ENCODE results near the gene CALD1.

Gene CALD1

DNA sequence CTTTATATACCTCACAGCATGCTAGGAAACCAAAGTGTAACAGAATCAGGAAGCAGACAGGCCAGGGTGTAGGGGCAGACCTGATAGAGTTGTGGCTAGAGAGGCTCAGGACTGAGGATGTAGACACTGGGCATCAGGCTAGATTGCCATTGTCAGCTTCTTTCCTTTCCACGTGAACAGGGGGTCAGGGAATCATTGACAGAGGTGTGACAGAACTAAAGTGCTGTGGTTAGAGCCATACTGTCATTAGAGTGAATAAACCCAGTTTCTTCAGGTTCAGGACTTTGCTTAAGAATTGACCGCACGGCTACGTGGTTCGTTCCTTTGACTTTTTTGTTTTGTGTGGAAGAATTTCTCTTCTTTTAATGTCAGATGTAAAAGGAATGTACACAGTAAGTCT lies 90.7 kb downstream of the CALD1 start:
- no peak for DNase-seq

DNA sequence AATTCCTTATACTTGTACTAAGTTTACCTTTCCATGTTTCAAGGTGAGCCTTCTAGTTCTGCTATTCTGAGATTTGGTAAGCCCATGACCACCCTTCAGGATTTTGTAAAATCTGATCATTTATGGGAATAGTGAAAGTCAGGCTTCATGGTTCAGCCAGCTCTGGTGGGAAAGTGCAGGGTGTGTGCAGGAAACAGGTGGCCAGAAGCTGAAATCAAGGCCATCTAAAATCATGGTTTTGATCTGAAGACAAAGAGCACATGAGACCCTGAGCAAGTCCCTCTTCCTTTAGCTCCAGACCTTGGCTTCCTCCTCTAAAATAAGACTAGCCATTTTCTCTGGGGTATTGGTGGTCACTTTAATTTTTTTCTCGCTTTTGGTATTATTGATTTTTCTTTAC lies 91.3 kb downstream of the CALD1 start:
- DNase-seq = no peak

DNA sequence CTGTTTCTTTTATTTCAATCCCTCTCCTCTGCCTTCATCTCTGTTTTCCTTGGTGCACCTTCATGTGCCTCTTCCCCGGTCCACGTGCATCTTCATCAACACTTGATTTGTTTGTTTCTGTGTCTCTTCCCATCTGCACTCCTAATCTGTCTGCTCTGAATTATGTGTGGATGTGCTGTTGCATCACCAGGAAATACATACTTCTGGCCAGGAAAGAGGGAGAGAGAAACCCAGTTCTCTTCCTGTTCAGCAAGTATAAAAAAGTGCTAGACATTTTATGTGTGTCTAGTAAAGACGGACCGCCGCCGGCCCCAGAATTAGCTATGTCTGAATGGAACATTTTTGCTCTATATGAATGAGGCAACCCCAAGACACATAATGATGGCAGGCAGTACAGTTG lies 93.8 kb downstream of the CALD1 start:
- DNase-seq = no peak

DNA sequence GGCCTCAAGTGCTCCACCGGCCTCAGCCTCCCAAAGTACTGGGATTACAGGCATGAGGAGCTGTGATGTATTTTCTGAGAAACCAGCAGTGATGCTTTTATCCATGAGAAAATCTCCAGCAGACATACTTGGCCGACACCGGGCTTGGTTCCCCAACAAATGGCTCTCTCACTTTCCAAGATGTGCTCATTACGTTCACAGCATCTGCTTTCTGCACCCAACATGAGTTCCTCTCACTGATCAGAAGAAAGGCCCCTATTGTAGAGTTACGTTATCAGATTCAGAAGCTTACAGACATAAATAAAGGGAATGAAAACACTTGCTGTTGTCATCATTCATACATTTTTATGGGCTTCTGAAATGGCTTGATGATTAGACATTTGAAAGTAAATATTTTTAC lies 95.0 kb downstream of the CALD1 start:
- DNase-seq = no peak

DNA sequence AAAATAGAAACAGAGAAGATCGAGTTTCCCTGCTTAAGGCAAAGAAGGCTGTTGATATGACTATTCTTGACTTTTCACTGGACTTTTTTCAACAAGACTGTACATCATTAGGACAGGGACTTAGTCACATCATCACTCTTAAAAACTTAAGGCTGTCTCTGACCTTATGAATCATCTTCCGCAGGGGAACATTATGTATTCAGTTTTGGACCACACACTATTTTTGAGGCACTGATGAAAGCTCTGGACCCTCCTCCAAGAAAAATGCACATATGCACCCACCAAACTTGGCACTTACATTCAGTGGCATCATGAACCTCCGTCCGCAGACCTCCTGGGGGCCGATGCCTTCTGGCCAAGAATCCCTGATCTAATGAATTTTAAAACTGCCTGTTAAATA lies 96.4 kb downstream of the CALD1 start:
- DNase-seq = no peak

DNA sequence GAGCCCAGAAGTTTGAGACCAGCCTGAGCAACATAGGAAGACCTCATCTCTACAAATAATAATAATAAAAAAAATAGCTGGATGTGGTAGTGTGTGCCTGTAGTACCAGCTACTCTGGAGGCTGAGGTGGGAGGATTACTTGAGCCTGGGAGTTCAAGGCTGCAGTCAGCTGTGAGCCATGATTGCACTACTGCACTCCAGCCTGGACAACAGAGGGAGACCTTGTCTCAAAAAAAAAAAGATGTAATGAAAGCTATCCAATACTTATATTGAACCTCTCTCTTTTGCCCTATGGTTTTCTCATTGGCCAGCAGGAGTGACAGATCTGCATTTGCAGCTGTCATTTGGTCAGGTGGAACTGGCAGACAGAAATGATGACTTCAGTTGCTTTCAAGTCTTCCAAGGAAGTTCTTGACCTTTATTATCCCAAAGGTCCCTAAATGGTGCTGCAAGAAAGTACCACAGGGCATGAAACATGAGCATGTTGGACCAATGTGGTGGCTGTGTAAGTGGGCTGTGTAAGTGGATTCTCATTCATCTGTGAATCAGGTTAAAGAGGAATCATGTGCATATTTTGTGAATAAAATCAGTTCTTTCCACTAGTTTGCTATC lies 99.4 kb downstream of the CALD1 start:
- no peak for DNase-seq

DNA sequence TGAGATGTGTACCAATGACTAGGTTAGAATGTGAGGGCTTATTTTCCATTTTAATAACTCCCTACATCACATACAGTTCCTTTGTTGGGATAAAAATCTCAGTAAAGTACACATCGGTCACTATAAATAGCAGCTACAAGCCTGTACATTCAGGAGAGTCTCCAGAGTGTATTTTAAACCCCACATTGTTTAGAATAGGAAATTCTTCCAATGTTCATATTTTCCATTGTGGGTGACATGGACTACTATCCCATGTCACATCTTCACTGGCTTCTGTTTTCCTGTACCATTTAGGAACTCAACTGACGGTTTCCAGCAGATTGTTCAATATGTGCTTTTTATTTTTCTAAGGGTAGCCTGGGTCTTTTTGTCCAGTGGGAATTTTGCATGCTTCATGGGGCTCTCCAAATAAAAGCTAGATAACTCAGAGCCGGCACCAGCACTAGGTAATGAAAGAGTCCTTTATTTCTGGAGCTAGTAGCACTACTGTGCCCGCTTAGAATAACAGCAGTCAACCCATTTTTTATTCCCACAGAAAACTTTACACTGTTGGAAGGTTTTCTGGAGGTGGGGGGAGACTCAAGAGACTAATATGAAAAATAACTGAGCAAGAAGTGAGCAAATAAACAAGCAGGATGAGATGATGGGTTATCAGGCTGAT lies 100.5 kb downstream of the CALD1 start:
- DNase-seq = no peak

DNA sequence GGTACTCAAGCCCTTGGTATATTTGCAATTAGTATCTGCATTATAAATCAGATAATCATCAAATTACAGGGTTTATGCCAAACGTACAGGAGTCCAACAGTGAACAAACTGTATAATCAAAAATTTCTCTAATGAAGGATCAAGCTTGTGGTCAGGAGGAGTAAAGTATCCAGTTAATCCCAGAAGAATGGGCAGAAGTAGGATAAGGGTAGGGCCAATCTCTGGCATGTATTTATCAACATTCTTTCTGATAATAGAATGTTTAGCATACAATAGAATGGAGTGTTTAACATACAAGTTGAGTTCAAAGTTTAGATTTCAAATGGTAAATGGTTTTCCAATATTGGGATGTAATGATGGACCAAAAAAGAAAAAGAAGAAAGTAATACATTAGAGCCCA lies 103.0 kb downstream of the CALD1 start:
- DNase-seq = no peak

DNA sequence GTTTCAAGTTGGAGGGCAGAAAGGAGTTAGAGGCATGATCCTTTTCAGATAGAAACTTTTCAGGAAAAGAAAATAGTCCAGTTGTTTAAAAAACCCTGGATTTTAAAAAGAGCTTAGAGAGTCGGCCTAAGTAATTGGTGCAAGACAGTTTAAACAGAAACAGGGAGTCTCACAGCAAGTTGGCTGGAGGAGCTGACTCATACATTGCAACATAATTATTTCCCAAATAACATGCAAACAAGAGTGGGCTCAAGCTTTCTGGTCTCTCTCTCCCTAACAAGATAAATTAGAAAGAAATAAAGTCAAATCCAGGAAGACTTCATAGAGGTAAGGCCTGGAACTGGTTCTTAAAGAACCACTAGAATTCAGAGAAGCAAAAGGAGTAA lies 106.5 kb downstream of the CALD1 start:
- DNase-seq = peak; percentile 22

DNA sequence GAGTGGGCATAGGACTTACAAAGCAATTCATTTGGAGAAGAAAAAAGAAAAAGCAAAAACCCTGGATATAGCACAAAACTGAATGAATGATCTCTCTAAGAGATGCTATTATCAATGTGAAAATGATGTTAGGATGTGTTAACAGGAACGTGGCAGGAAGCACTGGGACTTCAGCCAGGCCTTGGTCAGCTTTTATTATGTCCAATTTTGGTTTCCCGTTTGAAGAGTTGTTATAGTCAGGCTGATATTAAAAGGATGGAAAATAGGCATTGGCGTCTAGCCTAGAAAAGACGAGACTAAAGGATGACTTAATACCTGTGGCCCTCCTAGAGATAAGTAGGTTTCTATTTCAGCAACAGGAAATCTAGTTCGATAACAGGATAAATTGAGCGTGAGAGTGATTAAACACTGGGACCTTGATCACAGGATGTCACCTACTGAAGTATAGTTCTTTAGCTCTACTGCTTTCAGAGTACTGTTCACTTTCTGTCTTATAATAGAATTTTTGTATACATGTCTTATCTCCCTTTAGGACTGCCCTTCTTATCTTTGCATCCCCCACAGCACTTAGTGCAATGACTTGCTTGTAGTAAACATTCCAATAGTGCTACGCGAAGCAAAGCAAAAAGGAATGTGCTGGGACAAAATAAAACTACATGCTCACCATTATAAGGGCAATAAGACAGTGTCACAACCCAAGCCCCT lies 107.1 kb downstream of the CALD1 start:
- DNase-seq = no peak

DNA sequence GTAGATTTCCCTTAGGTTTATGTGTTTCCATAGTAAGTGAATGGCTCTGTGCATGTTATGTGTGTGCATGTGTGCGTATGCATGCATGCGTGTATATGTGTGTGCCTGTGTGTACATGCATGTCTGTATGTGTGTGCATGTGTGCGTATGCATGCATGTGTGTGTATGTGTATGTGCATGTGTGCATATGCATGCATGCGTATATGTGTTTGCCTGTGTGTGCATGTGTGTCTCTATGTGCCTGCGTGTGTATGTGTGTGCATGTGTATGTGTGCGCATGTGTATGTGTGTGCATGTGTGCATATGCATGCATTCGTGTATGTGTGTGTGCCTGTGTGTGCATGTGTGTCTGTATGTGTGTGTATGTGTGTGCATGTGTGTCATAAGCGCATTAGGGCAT lies 108.1 kb downstream of the CALD1 start:
- DNase-seq = no peak

DNA sequence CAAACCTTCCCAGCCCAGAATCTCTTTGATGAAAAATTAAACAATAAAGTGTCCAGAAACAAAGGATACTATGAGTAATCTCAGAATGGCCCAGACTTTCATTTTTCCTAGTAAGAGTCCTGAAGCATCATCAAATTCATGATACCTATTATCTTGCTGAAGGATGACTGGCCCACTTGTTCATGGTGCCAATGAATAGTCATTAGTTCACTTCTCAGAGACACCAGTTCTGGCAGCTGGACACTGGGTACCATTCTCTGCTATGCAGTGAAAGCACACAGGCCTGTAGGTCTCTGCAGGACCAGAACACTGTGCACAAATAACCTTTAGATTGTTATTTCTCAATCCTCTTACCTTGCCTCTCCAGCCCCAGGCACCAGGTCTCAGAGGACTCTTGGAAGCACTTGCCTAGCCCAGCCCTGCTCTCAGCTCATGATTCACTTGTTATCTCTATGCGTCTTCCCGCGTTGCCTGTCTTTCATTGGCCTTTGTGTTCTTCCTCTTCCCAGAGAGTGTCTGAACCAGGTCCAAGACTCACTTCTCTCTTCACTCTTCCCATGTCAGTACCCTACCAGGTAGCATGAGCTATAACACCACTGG lies 108.8 kb downstream of the CALD1 start:
- DNase-seq = no peak

DNA sequence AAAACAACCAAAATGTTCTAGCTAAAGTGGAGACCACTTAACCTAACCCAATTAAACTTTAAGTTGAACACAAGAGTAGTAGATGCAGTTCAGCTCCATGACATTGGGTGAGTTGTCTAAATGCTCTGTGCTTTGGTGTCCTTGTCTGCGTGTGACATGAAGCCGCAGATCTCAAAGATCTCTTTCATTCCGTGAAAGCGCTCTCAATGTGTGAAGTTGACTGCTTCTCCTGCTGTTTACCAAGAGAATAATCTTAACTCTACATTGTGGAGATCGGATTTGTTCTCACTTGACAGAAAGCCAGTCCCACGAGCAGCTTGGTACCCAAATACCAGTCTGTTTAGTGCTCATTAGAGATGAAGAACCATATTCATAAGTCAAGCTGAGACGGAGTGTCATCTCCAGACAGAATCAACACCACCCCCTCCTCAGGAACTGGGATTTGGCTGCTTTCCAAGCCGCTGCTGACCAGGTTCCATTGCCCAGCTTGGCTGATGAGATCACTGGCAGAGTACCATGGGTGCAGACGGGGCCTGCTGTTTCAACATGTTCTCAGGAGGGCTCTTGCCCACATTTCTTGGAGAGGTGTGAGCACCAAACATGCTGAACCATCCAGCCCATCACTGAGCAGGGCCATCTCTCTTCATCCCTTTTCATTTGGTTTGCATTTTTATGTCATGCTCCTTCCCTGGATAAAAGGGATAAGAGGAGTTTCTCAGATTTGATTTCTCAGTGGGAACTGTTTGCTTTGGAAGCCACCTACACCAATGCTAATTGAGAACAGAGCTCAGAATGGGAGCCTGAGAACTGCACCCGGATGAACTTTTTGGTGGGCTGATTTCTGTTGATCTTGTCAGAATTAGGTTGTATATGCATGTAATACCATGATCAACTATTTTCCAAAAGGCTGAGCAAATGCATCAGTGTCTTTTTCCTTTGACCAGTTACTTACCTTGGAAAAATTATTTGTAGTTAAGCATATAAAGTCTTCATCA lies 111.1 kb downstream of the CALD1 start:
- DNase-seq = no peak

DNA sequence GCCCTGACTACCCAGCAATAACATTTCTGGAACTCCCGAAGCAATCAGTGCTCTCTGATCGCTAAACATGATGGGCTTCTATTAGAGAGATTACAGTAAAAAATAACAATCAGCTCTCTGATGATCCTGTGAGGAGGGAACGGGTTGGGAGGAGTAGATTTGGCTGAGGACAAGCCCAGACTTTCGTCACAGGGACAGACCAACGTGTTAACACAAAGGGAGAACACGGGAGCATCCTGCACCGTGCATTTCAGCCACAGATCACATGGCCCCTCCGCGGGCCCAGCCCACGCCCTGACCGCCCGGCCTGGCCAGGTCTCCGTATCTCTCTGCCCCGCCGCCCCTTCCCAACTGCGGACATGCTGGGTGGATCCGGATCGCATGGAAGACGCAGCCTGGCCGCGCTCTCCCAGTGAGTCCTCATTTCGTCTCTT lies 111.8 kb downstream of the CALD1 start:
- peak; percentile 5 for DNase-seq

DNA sequence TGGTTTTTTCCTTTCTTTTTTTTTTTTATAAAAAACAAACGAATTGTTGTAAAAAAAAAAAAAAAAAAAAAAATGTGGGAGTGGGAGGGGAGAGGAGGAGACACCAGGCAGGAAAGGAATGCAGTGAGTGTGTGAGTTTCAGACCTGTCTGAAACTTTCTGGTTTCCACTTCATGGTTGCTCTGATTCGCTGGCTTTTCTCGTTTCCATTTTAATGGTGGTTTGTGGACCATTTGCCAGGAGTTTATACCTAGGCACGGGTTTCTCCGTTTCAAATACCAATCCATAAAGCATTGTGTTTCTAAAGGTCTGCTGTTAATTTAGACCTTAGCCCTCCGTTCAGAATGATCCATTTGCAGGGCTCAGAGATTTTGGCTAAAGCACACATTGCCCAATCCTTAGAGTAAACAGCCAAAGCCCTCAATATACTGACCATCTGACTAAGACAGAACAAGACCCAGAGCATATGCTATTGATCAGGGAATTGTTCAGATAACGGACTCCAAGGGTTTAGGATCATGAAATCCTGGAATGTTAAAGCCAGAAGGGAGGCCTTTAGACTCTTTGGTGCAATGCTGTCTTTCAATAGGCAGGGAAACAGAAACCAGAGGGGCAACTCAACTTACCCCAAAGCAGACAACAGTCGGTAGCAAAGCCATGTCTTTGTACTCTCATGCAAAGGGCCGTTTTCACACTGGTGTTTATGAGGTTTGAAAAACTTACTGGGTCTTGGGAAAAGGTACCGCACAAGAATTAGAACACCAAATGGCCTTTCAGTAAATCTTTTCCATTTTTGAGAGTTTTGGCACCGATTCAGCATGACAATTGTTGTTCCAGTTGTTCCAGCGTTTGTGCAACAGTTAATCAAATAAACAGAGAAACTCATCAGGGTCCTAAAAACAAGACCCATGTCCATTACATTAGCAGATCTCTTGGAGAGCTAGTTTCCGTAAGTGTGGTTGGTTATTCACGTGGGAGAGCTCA lies 112.6 kb downstream of the CALD1 start:
- no peak for DNase-seq

DNA sequence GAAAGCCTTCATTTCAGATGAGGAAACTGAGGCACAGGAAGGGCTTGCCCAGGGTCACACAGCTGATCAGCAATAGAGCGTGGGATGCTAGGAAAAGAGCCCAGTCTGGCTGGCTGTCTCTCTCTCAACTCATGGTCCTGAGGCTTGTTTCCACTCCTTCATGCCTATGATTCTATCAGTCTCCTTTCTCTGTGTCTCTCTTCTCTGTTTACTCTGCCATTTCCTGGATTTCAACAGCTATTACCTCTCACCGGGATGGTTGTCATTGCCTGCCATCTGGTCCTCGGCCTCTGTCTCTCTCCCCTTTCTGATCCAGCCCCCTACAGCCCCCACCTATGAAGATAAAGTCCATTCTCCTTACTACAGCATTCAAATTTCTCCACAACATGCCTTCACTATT lies 113.5 kb downstream of the CALD1 start:
- DNase-seq = no peak

DNA sequence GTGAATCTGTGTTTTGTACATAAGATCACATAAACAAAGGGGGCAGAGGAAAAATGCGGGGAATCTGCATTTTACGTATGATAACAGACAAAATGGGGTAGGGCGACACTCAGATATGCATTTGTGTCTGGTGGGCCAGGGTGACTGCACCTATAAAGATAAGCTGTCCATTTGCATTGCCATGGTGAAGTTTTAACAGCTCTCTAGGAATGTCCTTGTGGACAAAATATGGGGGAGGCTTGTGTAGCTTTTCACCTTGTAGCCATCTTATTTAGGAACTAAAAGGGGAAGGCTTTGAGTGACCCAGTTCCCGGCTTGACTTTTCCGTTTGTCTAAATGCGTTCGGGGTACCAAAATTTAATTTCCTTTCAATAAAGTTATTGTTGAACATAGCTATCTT lies 114.5 kb downstream of the CALD1 start:
- DNase-seq = no peak

DNA sequence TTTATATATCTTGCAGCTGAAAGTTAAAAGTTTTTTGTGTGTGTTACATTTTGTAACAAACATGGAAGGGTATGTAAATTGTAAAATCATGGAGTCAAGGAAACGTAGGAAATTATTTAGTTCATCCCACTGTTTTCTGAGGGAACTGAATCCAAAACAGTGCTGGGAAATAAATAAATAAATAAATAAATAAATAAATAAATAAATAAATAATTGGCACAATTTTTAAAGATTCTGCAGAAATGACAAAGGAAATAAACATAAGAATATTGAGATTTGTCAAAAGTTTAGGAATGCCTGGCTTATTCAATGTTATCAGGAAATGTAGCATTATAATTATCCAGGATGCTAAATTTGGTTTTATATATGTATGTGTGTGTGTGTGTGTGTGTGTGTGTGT lies 115.5 kb downstream of the CALD1 start:
- no peak for DNase-seq

DNA sequence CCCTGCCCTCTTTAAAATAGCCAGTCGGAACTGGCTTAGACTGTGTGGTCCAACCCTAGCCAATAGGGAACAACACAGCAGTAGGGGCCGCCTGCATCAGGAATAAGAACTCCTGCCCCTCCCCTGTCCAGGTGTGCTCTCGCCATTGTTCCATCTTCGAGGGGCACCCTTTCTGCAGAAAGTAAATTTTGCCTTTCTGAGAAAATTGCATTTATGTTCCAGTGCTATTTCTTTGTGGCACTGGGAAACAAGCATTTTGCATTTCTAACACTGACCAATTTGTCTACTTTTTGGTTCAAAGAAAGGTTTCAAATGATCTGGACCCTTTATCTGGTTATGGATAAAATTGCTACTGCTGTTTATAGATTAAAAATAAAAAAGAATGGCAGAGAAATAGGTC lies 116.6 kb downstream of the CALD1 start:
- DNase-seq = no peak

DNA sequence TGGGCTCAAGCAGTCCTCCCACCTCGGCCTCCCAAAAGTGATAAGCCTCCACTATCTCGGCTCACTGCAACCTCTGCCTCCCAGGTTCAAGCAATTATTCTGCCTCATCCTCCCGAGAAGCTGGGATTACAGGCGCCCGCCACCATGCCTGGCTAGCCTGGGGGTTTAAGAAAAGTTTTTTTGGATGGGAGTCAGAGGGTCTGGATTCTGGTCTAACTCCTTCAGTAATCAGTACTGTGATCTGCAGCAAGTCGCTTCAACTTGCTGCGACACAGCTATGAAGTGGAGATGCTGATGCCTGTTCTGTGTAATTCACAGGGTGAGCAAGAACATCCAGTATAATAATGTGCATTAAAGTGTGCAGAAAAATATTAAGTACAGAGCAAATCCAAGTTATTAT lies 118.5 kb downstream of the CALD1 start:
- DNase-seq = no peak

DNA sequence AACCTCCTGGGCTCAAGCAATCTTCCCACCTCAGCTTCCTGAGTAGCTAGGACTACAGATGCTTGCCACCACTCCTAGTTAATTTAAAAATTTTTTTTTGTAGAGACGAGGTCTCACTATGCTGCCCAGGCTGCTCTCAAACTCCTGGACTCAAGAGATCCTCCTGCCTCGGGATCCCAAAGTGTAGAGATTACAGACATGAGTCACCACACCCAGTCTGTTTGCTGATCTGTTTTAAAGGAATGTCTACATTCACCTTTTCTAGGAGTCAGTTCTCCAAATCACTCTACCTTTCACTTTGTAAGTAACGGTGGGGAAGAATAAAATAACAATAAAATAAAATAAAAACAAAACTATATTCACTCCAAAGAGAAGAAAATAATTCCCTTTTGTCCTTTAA lies 120.3 kb downstream of the CALD1 start:
- no peak for DNase-seq

Measured in hematopoietic multipotent progenitor cell treated with erythropoietin and hydrocortisone succinate and interleukin-3 and kit ligand, for 6 days (in vitro differentiated cells).